ENCODE results near the gene HMGB3.

DNA sequence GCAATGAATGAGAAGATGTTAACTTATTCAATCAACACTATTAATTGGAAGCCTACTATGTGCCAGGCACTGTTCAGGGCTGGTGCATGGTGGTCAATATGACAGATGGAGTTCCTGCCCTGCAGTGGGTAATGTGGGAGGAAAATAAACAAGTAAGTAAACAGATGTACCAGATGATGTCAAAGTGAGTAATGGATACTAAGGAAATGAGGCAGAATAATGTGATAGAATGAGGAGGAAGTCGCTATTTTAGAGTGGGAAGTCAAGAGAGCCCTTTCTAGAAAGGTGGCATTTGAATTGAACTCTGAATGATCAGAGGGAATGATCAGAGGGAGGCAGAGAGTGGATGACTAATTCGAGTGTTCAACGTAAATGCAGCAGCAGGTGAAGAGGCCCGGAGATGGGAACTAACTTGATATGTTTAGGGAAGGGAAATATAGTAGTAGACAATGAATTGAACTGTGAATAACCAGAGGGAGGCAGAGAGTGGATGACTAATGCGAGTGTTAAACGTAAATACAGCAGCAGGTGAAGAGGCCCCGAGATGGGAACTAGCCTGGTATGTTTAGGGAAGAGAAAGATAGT is 48.3 kb downstream of the HMGB3 start:
- TF ChIP-seq CTCF (IDR thresholded peaks at IDR 0.05) (no peak), POLR2AphosphoS5 (IDR thresholded peaks at IDR 0.05) (no peak), POLR2A (IDR thresholded peaks at IDR 0.05) (no peak), EP300 (IDR thresholded peaks at IDR 0.05) (no peak)
